ENCODE data around the gene BMERB1.

GRCh38 chr16:15477802-15478201, 43.4 kb downstream of the BMERB1 start:
- TF ChIP-seq, protein P1, sequence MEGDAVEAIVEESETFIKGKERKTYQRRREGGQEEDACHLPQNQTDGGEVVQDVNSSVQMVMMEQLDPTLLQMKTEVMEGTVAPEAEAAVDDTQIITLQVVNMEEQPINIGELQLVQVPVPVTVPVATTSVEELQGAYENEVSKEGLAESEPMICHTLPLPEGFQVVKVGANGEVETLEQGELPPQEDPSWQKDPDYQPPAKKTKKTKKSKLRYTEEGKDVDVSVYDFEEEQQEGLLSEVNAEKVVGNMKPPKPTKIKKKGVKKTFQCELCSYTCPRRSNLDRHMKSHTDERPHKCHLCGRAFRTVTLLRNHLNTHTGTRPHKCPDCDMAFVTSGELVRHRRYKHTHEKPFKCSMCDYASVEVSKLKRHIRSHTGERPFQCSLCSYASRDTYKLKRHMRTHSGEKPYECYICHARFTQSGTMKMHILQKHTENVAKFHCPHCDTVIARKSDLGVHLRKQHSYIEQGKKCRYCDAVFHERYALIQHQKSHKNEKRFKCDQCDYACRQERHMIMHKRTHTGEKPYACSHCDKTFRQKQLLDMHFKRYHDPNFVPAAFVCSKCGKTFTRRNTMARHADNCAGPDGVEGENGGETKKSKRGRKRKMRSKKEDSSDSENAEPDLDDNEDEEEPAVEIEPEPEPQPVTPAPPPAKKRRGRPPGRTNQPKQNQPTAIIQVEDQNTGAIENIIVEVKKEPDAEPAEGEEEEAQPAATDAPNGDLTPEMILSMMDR (IDR thresholded peaks at IDR 0.05; ENCODE audit: poor library complexity): no peak
- TF ChIP-seq EZH2 (IDR thresholded peaks at IDR 0.05; ENCODE audit: borderline replicate concordance) (no peak), EZH2phosphoT487 (IDR thresholded peaks at IDR 0.05; ENCODE audit: low read depth, severe bottlenecking, unreplicated experiment) (no peak)
